Aorta (tissue), 5 donors: ENCODE measurements around the gene CMIP. TPM values are rescaled to one million over a fixed set of nuclear protein-coding genes. Genes with fewer than 3 reads are reported as not detected.

Experiments
- ATAC-seq: fragments of 200-7000 bp; cut with Tn5 transposase; one replicate; pipeline ENCODE4 v1.9.1; 2022; ENCODE audit warnings: moderate library complexity; ENCODE audit not compliant: low FRiP score
- DNase-seq, 2 donors: peaks; one replicate each; pipeline ENCODE4 v3.0.0-alpha.2; 2020
- H3K27ac ChIP-seq, 2 donors: one replicate each; pipeline ENCODE4 v1.5.1; 2013; ENCODE audit warnings: low read length in 2 of 2, mild to moderate bottlenecking in 2 of 2, moderate library complexity in 2 of 2, control low read depth in 1 of 2, inconsistent platforms in 1 of 2, low read depth in 1 of 2
- H3K27me3 ChIP-seq, 2 donors: one replicate each; pipeline ENCODE4 v1.6.1; 2013; ENCODE audit warnings: control low read depth in 1 of 2, low read length in 1 of 2, mild to moderate bottlenecking in 1 of 2, moderate library complexity in 1 of 2; ENCODE audit not compliant: insufficient read depth in 2 of 2, control insufficient read depth in 1 of 2
- H3K36me3 ChIP-seq, 2 donors: one replicate each; pipeline ENCODE4 v1.6.1; 2013; ENCODE audit warnings: control low read depth in 1 of 2, low read length in 1 of 2, mild to moderate bottlenecking in 1 of 2; ENCODE audit not compliant: insufficient read depth in 2 of 2, control insufficient read depth in 1 of 2
- H3K4me1 ChIP-seq, 2 donors: one replicate each; pipeline ENCODE4 v1.6.1; 2013; ENCODE audit warnings: low read length in 2 of 2, control low read depth in 1 of 2, mild to moderate bottlenecking in 1 of 2, moderate library complexity in 1 of 2; ENCODE audit not compliant: insufficient read depth in 2 of 2, control insufficient read depth in 1 of 2
- H3K4me3 ChIP-seq, 2 donors: one replicate each; pipeline ENCODE4 v1.5.1; 2013; ENCODE audit warnings: low read length in 2 of 2, control low read depth in 1 of 2, mild to moderate bottlenecking in 1 of 2
- H3K9me3 ChIP-seq: one replicate; pipeline ENCODE4 v1.6.1; 2013; ENCODE audit warnings: mild to moderate bottlenecking, low read length; ENCODE audit not compliant: control insufficient read depth
- WGBS, 2 donors: extraction: QIAGEN DNeasy Blood & Tissue Kit; methylation state at CpG; one replicate each; pipeline ENCODE4 v1.1.7; 2013; 5-methylcytosine and 5-hydroxymethylcytosine counted together
- intact Hi-C, 2 donors: fragments of 100-400 bp; cut with DNase I; formaldehyde crosslinking; loops; one replicate each; pipeline versions ENCODE4 v1.14.2 to v1.15.0; 2022
- polyA plus RNA-seq, 2 donors: library from polyadenylated mRNA; stranded (reverse); fragments of 200-250 nt; gene quantifications; one replicate each; pipeline ENCODE4 v1.2.3, GENCODE V29; 2013
- total RNA-seq, 2 donors: library from RNA; stranded (reverse); fragmentation: NEBNext Ultra II Directional; extraction: Animal tissue kit (Norgen Biotek cat#: 25700); gene quantifications; one replicate each; pipeline ENCODE4 v1.2.1, GENCODE V29; 2021
- donor health status: healthy with polysubstance abuse.
- donor health status: Bipolar disorder and iron deficiency.
- donor health status: DM: no; HTN: no; CAD: no.
- donor health status: DM: no; HTN: no; CAD: no.
- donor health status: DM: yes; HTN: yes; CAD: no.

The CMIP gene
- total and polyA plus RNA-seq, 4 donors, result 2.4 to 96.3 (median 27.9) TPM

GRCh38 chr16:81513204-81514040 lies 68.8 kb downstream of the CMIP start:
- no peaks in the 10 kb centered on the region for H3K4me1 ChIP-seq
- H3K27ac ChIP-seq, result no peak overlapping the region
- no peaks in the 10 kb centered on the region for H3K36me3 ChIP-seq
- DNase-seq (peak in 1 of 2 donors; percentile 79), ATAC-seq (peak; percentile 55)
- H3K9me3 ChIP-seq, result no peaks in the 10 kb centered on the region
- WGBS, 2 donors, result 58 to 65% methylated on average over 21 of the region's 21 CpGs
- no peak overlapping the region for H3K4me3 ChIP-seq
- intact Hi-C loops, result no loop called here
- H3K27me3 ChIP-seq, result no peaks in the 10 kb centered on the region

GRCh38 chr16:81514041-81514559 lies 69.5 kb downstream of the CMIP start:
- Histone ChIP-seq H3K4me3 (no peak overlapping the region), H3K4me1 (no peaks in the 10 kb centered on the region), H3K27me3 (no peaks in the 10 kb centered on the region), H3K36me3 (no peaks in the 10 kb centered on the region), H3K9me3 (no peaks in the 10 kb centered on the region), H3K27ac (no peak overlapping the region)
- intact Hi-C loops, result no loop called here
- DNase-seq (peak in 1 of 2 donors; percentile 55), ATAC-seq (no peak)
- WGBS, 2 donors, result 94% methylated on average over 7 of the region's 7 CpGs

- H3K27ac ChIP-seq, result no peak overlapping the region
- H3K27me3 ChIP-seq, result no peaks in the 10 kb centered on the region
- no peaks in the 10 kb centered on the region for H3K9me3 ChIP-seq
- H3K36me3 ChIP-seq, result no peaks in the 10 kb centered on the region
- WGBS, 2 donors, result 94 to 97% methylated on average over 15 of the region's 15 CpGs
- intact Hi-C loops, result no loop called here
- no peak for ATAC-seq
- DNase-seq, result peak in 1 of 2 donors; percentile 38
- H3K4me3 ChIP-seq, result no peak overlapping the region
- no peaks in the 10 kb centered on the region for H3K4me1 ChIP-seq
Observed at GRCh38 chr16:81514568-81515258, 70.1 kb downstream of the CMIP start.

- Histone ChIP-seq H3K9me3 (no peaks in the 10 kb centered on the region), H3K27ac (no peak overlapping the region), H3K27me3 (no peaks in the 10 kb centered on the region), H3K4me1 (no peaks in the 10 kb centered on the region), H3K4me3 (no peak overlapping the region), H3K36me3 (no peaks in the 10 kb centered on the region)
- intact Hi-C loops, result no loop called here
- DNase-seq (no peak), ATAC-seq (no peak)
- 97 to 98% methylated on average over 11 of the region's 11 CpGs for WGBS, 2 donors
Observed at GRCh38 chr16:81515281-81515680, 70.7 kb downstream of the CMIP start.

GRCh38 chr16:81515721-81516120 lies 71.1 kb downstream of the CMIP start:
- Histone ChIP-seq H3K27me3 (no peaks in the 10 kb centered on the region), H3K4me3 (no peak overlapping the region), H3K9me3 (no peaks in the 10 kb centered on the region), H3K27ac (no peak overlapping the region), H3K4me1 (no peaks in the 10 kb centered on the region), H3K36me3 (no peaks in the 10 kb centered on the region)
- 95 to 96% methylated on average over 10 of the region's 10 CpGs for WGBS, 2 donors
- ATAC-seq (peak; percentile 13), DNase-seq (peak in 1 of 2 donors; percentile 44)
- intact Hi-C loops, result no loop called here

GRCh38 chr16:81516478-81517149 lies 72.0 kb downstream of the CMIP start:
- Histone ChIP-seq H3K4me3 (no peak overlapping the region), H3K27me3 (no peaks in the 10 kb centered on the region), H3K36me3 (no peaks in the 10 kb centered on the region), H3K27ac (no peak overlapping the region), H3K4me1 (no peaks in the 10 kb centered on the region), H3K9me3 (no peaks in the 10 kb centered on the region)
- ATAC-seq (no peak), DNase-seq (peak in 1 of 2 donors; percentile 57)
- WGBS, 2 donors, result 93 to 98% methylated on average over 14 of the region's 14 CpGs
- intact Hi-C loops, result no loop called here

- no peaks in the 10 kb centered on the region for H3K36me3 ChIP-seq
- ATAC-seq (no peak), DNase-seq (no peak)
- H3K4me3 ChIP-seq, result no peak overlapping the region
- no peaks in the 10 kb centered on the region for H3K4me1 ChIP-seq
- WGBS, 2 donors, result 93 to 94% methylated on average over 4 of the region's 4 CpGs
- intact Hi-C loops, result no loop called here
- H3K27me3 ChIP-seq, result no peaks in the 10 kb centered on the region
- H3K9me3 ChIP-seq, result no peaks in the 10 kb centered on the region
- no peak overlapping the region for H3K27ac ChIP-seq
Observed at GRCh38 chr16:81517150-81517499, 72.5 kb downstream of the CMIP start.

GRCh38 chr16:81517629-81518438 lies 73.2 kb downstream of the CMIP start:
- intact Hi-C loops, result no loop called here
- WGBS, 2 donors, result 57 to 63% methylated on average over 20 of the region's 20 CpGs

More at GRCh38 chr16:81517629-81518438, 73.2 kb downstream of the CMIP start:
- H3K27me3 ChIP-seq, result no peaks in the 10 kb centered on the region
- H3K36me3 ChIP-seq, result no peaks in the 10 kb centered on the region
- H3K9me3 ChIP-seq, result no peaks in the 10 kb centered on the region
- DNase-seq, result peak in 1 of 2 donors; percentile 44
- no peaks in the 10 kb centered on the region for H3K4me1 ChIP-seq
- no peak overlapping the region for H3K27ac ChIP-seq
- no peak for ATAC-seq
- no peak overlapping the region for H3K4me3 ChIP-seq
